Heart left ventricle (tissue), 13 donors: ENCODE results near the gene HNRNPAB.

Experiments used
- CTCF ChIP-seq, 12 donors: fragments of 200-600 bp; sonication (generic) in 4 of 12; IDR thresholded peaks; one replicate each; pipeline versions ENCODE4 v1.5.0 to v1.8.0; 2018 to 2022; ENCODE audit warnings: antibody characterized with exemption in 12 of 12, mild to moderate bottlenecking in 5 of 12
- POLR2A ChIP-seq, 2 donors: fragments of 450-650 bp; IDR thresholded peaks; one replicate each; pipeline ENCODE4 v1.6.1; 2017; ENCODE audit warnings: antibody characterized with exemption in 2 of 2, mild to moderate bottlenecking in 2 of 2, moderate library complexity in 2 of 2
- donor health status: ischemic (EF 13 %, LVEDD 7.1; RV severe dilation, severe dysfunction).
- donor health status: DM: no; HTN: yes; CAD: no.
- donor health status: DM: no; HTN: no; CAD: no.
- donor health status: ischemic (EF 25% LVEDD 6.9; RV normal size, moderate dysfunction).
- donor health status: ischemic (EF 25% LVEDD 5.7; RV mildly dilated, moderate dysfunction).
- donor health status: ischemic (EF 35%, LVEDD 5.7; RV mildly dilated, moderate dysfunction).
- donor health status: nonischemic (EF 11% LVEDD 7.7; RV severe dilation, severe dysfunction).
- donor health status: DM: yes; HTN: yes; CAD: no.
- donor health status: PGD.
- donor health status: ischemic (EF 29% LVEDD 5.4; RV normal size, mild dysfunction).
- donor health status: nonischemic (EF 23%, LVEDD 6.1; RV moderate dilation, normal function).

GRCh38 chr5:178198706-178199105 lies 5.6 kb upstream of the HNRNPAB start:
- TF ChIP-seq CTCF (IDR thresholded peaks at IDR 0.05) (no peak), POLR2A (IDR thresholded peaks at IDR 0.05) (no peak)
